Kidney (tissue), 22 donors: Measurements from ENCODE around the gene MIOS. TPM values are rescaled to one million over a fixed set of nuclear protein-coding genes. Genes with fewer than 3 reads are reported as not detected.

Source experiments
- DNase-seq, 5 donors: peaks; one replicate each; pipeline ENCODE4 v3.0.0-alpha.2; 2013 to 2020
- FAIRE-seq: peaks from 2 replicates; lab custom pipeline; 2012; peaks lifted over from hg19 to GRCh38; lab: Jason Lieb, UNC
- H3K27ac ChIP-seq, 2 donors: one replicate each; pipeline ENCODE4 v1.7.0; 2013; ENCODE audit warnings: low read depth in 2 of 2, low read length in 2 of 2, inconsistent platforms in 1 of 2
- H3K27me3 ChIP-seq: one replicate; pipeline ENCODE4 v1.7.1; 2013; ENCODE audit warnings: low read length, inconsistent platforms; ENCODE audit not compliant: control insufficient read depth, insufficient read depth
- H3K36me3 ChIP-seq, 3 donors: one replicate each; pipeline versions ENCODE4 v1.7.0 to v1.7.1; 2013; ENCODE audit warnings: low read length in 3 of 3, control low read depth in 1 of 3, inconsistent platforms in 1 of 3; ENCODE audit not compliant: insufficient read depth in 3 of 3, control insufficient read depth in 2 of 3
- H3K4me1 ChIP-seq, 3 donors: one replicate each; pipeline versions ENCODE4 v1.7.0 to v1.7.1; 2013; ENCODE audit warnings: low read length in 3 of 3, inconsistent platforms in 1 of 3, low read depth in 1 of 3; ENCODE audit not compliant: control insufficient read depth in 2 of 3, insufficient read depth in 2 of 3
- H3K4me3 ChIP-seq, 3 donors: one replicate each; pipeline versions ENCODE4 v1.7.0 to v1.8.1; 2013; ENCODE audit warnings: low read length in 3 of 3, control low read depth in 1 of 3, inconsistent platforms in 1 of 3
- H3K9ac ChIP-seq, 3 donors: one replicate each; pipeline versions ENCODE4 v1.7.0 to v1.7.1; 2013; ENCODE audit warnings: low read length in 3 of 3, control low read depth in 1 of 3, inconsistent platforms in 1 of 3
- H3K9me3 ChIP-seq, 3 donors: one replicate each; pipeline versions ENCODE4 v1.7.0 to v1.7.1; 2013; ENCODE audit warnings: low read length in 3 of 3, control low read depth in 1 of 3, inconsistent platforms in 1 of 3; ENCODE audit not compliant: control insufficient read depth in 2 of 3, insufficient read depth in 1 of 3
- CTCF ChIP-seq: IDR thresholded peaks from 3 replicates; pipeline ENCODE4 v1.5.1; 2012; ENCODE audit warnings: mild to moderate bottlenecking, moderate library complexity, borderline replicate concordance; ENCODE audit not compliant: insufficient read depth; ENCODE audit errors: extremely low read depth
- intact Hi-C: fragments of 100-400 bp; cut with DNase I; formaldehyde crosslinking; loops from one replicate; pipeline ENCODE4 v1.11.1; 2022
- long read RNA-seq, 10 donors: library from polyadenylated mRNA in 1 of 10; unstranded in 1 of 10; transcript quantifications; one replicate each; pipeline ENCODE4 v2.0.0 and lab custom pipeline, GENCODE V29; 2021 to 2026
- polyA plus RNA-seq: library from polyadenylated mRNA; stranded (reverse); fragments of 350-450 nt; fragmentation: Illumina TruSeq; extraction: RNeasy Lipid Tissue Mini Kit (QIAGEN cat#74804); gene quantifications from one replicate; pipeline ENCODE4 v1.2.3, GENCODE V29; 2014; ENCODE audit warnings: low read depth, low replicate concordance; ENCODE audit not compliant: insufficient read depth
- total RNA-seq: library from RNA; stranded (reverse); fragmentation: NEBNext Ultra II Directional; extraction: Animal tissue kit (Norgen Biotek cat#: 25700); gene quantifications from one replicate; pipeline ENCODE4 v1.2.1, GENCODE V29; 2021
- donor health status: control.
- donor health status: control.
- donor health status: control.
- donor health status: control.
- donor health status: control.
- donor health status: DM: yes; HTN: yes; CAD: no.
- donor health status: Normal renal cell carcinoma (clear cell type).

The MIOS gene
- total RNA-seq (37.0 TPM), polyA plus RNA-seq (12.4 TPM)
- long read RNA-seq, donor 1, partial matches to known transcripts = 0 of 5 reads
- long read RNA-seq, donor 1, other reads (novel, unspliced or antisense) = 0 of 5 reads
- long read RNA-seq, donor 2 = 0 reads
- long read RNA-seq, donor 3, partial matches to known transcripts = 0 of 8 reads
- long read RNA-seq, donor 3, other reads (novel, unspliced or antisense) = 0 of 8 reads
- long read RNA-seq, donor 4, partial matches to known transcripts = 0 of 3 reads
- long read RNA-seq, donor 4, other reads (novel, unspliced or antisense) = 0 of 3 reads
- long read RNA-seq, donor 5, partial matches to known transcripts = 0 of 1 reads
- long read RNA-seq, donor 5, other reads (novel, unspliced or antisense) = 0 of 1 reads
- long read RNA-seq, donor 6, partial matches to known transcripts = 0 of 5 reads
- long read RNA-seq, donor 6, other reads (novel, unspliced or antisense) = 0 of 5 reads
- long read RNA-seq, donor 7, transcript MIOS-202 (12 exons, 3,095 nt) = major isoform, 7 of 36 reads
- long read RNA-seq, donor 7, partial matches to known transcripts = 5 of 36 reads
- long read RNA-seq, donor 7, other reads (novel, unspliced or antisense) = 20 of 36 reads
- long read RNA-seq, donor 8, partial matches to known transcripts = 0 of 9 reads
- long read RNA-seq, donor 8, other reads (novel, unspliced or antisense) = 0 of 9 reads
- long read RNA-seq, donor 9, partial matches to known transcripts = 0 of 1 reads
- long read RNA-seq, donor 9, other reads (novel, unspliced or antisense) = 0 of 1 reads
- long read RNA-seq, donor 10, partial matches to known transcripts = 0 of 2 reads
- long read RNA-seq, donor 10, other reads (novel, unspliced or antisense) = 0 of 2 reads

- H3K9ac ChIP-seq = peak within 1 kb of the TSS; percentile 77 to 81 (median 79)
- peak within 1 kb of the TSS; percentile 83 to 94 (median 86) for H3K4me3 ChIP-seq
- H3K9me3 ChIP-seq = no peaks in the 10 kb centered on the region
- no peaks in the 10 kb centered on the region for H3K36me3 ChIP-seq
- DNase-seq (peak; percentile 86 to 95 (median 92)), FAIRE-seq (no peak)
- H3K27ac ChIP-seq = peak within 1 kb of the TSS; percentile 87 to 91
- H3K27me3 ChIP-seq = no peaks in the 10 kb centered on the region
- intact Hi-C loops = no loop called here
- peaks cover 3 to 11% (median 4%) of the 10 kb centered on the region in 3 donors for H3K4me1 ChIP-seq
- no peak for TF ChIP-seq CTCF
Measured at GRCh38 chr7:7566651-7567611, at the start of gene MIOS. Gene MIOS (plus strand): TSS chr7:7566884. CDS start chr7:7572476, 5,592 bp downstream.

GRCh38 chr7:7517754-7518153, 48.9 kb upstream of the MIOS start:
- H3K9ac ChIP-seq = no peak overlapping the region
- intact Hi-C loops = no loop called here
- FAIRE-seq = no peak

More at GRCh38 chr7:7517754-7518153, 48.9 kb upstream of the MIOS start:
- no peaks in the 10 kb centered on the region for H3K36me3 ChIP-seq
- H3K4me1 ChIP-seq = peaks cover 0 to 3% (median 0%) of the 10 kb centered on the region in 3 donors
- peak in 2 of 5 donors; percentile 43 to 71 for DNase-seq
- H3K4me3 ChIP-seq = no peak overlapping the region
- no peak overlapping the region for H3K27ac ChIP-seq
- no peaks in the 10 kb centered on the region for H3K9me3 ChIP-seq
- no peaks in the 10 kb centered on the region for H3K27me3 ChIP-seq
- no peak for TF ChIP-seq CTCF
